ENCODE measurements around the gene POTEM.
"Not testable (repeated sequence)": the region's sequence is repeated elsewhere in the genome, so short reads cannot be mapped to it uniquely, and the experiment has no call there.

The POTEM gene

DNA sequence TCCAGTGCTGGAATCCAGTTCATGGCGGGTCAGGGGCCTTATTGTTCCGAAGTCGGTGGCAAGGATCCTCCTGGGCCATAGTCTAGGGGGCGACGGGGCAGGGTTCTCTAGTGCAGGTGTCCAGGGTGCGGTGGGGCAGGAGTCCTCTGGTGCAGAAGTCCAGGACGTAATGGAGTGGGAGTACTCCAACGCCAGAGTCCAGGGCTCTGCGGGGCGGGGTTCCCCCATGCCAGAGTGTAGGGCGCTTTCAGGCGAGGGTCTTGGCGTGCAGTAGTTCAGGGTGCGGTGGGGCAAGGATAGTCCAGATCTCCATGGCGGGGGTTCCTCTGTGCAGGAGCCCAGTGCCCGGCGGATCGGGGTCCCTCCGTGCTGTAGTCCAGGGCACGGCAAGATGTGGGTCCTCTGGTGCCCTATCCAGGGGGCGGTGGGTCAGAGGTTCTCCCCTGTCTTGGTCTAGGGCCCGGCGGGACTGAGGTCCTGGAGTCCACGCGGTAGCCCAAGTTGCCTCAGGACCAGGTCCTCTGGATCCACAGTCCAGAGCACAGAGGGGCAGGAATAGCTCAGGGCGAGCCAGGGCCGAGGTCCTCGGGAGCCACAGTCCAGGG, 70.9 kb downstream of the POTEM start:
- not testable (repeated sequence) for DNase-seq

DNA sequence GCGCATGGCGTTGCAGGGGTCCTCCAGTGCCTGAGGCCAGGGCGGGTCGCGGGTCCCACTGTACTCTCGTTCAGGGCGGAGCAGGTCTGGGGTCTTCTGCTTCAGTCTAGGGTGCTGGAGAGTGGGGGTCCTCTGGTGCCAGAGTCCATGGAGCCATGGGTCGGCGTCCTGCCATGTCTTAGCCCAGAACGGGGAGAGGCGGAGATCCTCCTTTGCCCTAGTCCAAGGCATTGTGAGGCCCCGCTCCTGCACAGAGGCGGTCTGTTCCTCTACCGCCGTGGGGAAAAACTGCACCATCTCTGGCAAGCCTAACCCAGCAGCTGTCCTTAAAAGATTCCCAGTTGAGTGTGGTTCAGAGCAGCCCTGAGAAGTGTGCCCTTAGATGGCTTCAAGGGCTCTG, 71.6 kb downstream of the POTEM start:
- not testable (repeated sequence) for DNase-seq

DNA sequence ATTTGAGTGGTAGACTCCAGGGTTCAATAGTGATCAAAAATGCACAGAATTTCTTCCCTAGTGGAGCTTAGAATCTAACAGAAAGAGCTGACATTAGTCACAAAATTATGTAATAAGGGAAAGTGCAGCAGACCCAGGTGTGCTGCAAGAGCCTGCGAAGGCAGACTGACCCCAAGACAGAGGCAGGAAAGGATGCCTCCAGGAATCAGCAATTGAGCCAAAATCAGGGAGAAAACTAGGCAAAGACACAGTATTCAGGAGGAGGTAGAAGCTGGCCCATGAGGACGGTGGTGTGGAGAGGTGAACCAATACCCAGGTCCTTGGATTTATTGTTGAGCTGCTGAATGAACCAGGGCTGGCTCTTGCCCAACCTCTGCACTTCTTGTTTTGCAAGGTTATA, 76.2 kb downstream of the POTEM start:
- not testable (repeated sequence) for DNase-seq
